GM21390 (cell line): ENCODE data around the gene FSTL4.
A peak's percentile ranks its signal among the peaks of the same experiment; 100 is the strongest.

ENCODE experiments used
- ATAC-seq: cut with Tn5 transposase; IDR thresholded peaks from one replicate; pipeline ENCODE4 v1.9.1; 2021; ENCODE audit not compliant: unreplicated experiment

FSTL4 gene

GRCh38 chr5:133328800-133329199 is 283.5 kb downstream of the FSTL4 start:
- ATAC-seq = no peak

- ATAC-seq = no peak
Observed at GRCh38 chr5:133327946-133328401, 284.4 kb downstream of the FSTL4 start.

- ATAC-seq = no peak
Observed at GRCh38 chr5:133326361-133326760, 286.0 kb downstream of the FSTL4 start.

- ATAC-seq = no peak
Observed at GRCh38 chr5:133325864-133326263, 286.5 kb downstream of the FSTL4 start.

GRCh38 chr5:133324926-133325325 is 287.4 kb downstream of the FSTL4 start:
- ATAC-seq = no peak

GRCh38 chr5:133323494-133324457 is 288.6 kb downstream of the FSTL4 start:
- ATAC-seq = no peak

- ATAC-seq = no peak
Observed at GRCh38 chr5:133322743-133323142, 289.6 kb downstream of the FSTL4 start.

- ATAC-seq = no peak
Observed at GRCh38 chr5:133321833-133322420, 290.4 kb downstream of the FSTL4 start.

- ATAC-seq = no peak
Observed at GRCh38 chr5:133321286-133321832, 291.0 kb downstream of the FSTL4 start.

- no peak for ATAC-seq
Observed at GRCh38 chr5:133319905-133320520, 292.3 kb downstream of the FSTL4 start.

GRCh38 chr5:133319244-133319643 is 293.1 kb downstream of the FSTL4 start:
- no peak for ATAC-seq

- no peak for ATAC-seq
Observed at GRCh38 chr5:133317558-133317957, 294.8 kb downstream of the FSTL4 start.

- no peak for ATAC-seq
Observed at GRCh38 chr5:133316346-133317343, 295.7 kb downstream of the FSTL4 start.

- no peak for ATAC-seq
Observed at GRCh38 chr5:133314086-133314485, 298.3 kb downstream of the FSTL4 start.

GRCh38 chr5:133311176-133311575 is 301.2 kb downstream of the FSTL4 start:
- ATAC-seq = no peak

- no peak for ATAC-seq
Observed at GRCh38 chr5:133309984-133310621, 302.2 kb downstream of the FSTL4 start.

GRCh38 chr5:133309166-133309795 is 303.1 kb downstream of the FSTL4 start:
- no peak for ATAC-seq

GRCh38 chr5:133307275-133307674 is 305.1 kb downstream of the FSTL4 start:
- ATAC-seq = peak; percentile 58

GRCh38 chr5:133304707-133305216 is 307.6 kb downstream of the FSTL4 start:
- ATAC-seq = no peak
